ENCODE results near the gene ZNF682.
"Not testable (repeated sequence)": the region's sequence is repeated elsewhere in the genome, so short reads cannot be mapped to it uniquely, and the experiment has no call there.

The ZNF682 gene

GRCh38 chr19:20039203-20039723 lies at the start of gene ZNF682:
Gene ZNF682 (minus strand): TSS chr19:20039505. CDS start chr19:20039345, 160 bp downstream.
- peak; percentile 92 for DNase-seq

GRCh38 chr19:20082876-20083275 lies 43.6 kb upstream of the ZNF682 start:
- not testable (repeated sequence) for DNase-seq

GRCh38 chr19:20082232-20082833 lies 43.0 kb upstream of the ZNF682 start:
- DNase-seq, result not testable (repeated sequence)

- DNase-seq, result no peak
Measured at GRCh38 chr19:20080656-20081055, 41.4 kb upstream of the ZNF682 start.

GRCh38 chr19:20079476-20079875 lies 40.2 kb upstream of the ZNF682 start:
- DNase-seq, result no peak

- DNase-seq, result no peak
Measured at GRCh38 chr19:20078581-20079031, 39.3 kb upstream of the ZNF682 start.

GRCh38 chr19:20077791-20078463 lies 38.6 kb upstream of the ZNF682 start, which contains the start of gene ZNF90:
Gene ZNF90 (plus strand): TSS chr19:20078000. CDS start chr19:20078133, 133 bp downstream.
- peak; percentile 86 for DNase-seq

GRCh38 chr19:20072936-20073335 lies 33.6 kb upstream of the ZNF682 start:
- no peak for DNase-seq

GRCh38 chr19:20070691-20071090 lies 31.4 kb upstream of the ZNF682 start:
- DNase-seq, result no peak

GRCh38 chr19:20068559-20068958 lies 29.3 kb upstream of the ZNF682 start:
- not testable (repeated sequence) for DNase-seq

GRCh38 chr19:20067943-20068342 lies 28.6 kb upstream of the ZNF682 start:
- no peak for DNase-seq

- no peak for DNase-seq
Measured at GRCh38 chr19:20066861-20067260, 27.6 kb upstream of the ZNF682 start.

GRCh38 chr19:20060282-20060681 lies 21.0 kb upstream of the ZNF682 start:
- no peak for DNase-seq

GRCh38 chr19:20058738-20059137 lies 19.4 kb upstream of the ZNF682 start:
- DNase-seq, result not testable (repeated sequence)

GRCh38 chr19:20051841-20052768 lies 12.8 kb upstream of the ZNF682 start:
- DNase-seq, result peak; percentile 86

- not testable (repeated sequence) for DNase-seq
Measured at GRCh38 chr19:20045742-20046141, 6.4 kb upstream of the ZNF682 start.

GRCh38 chr19:20044663-20045062 lies 5.4 kb upstream of the ZNF682 start:
- DNase-seq, result no peak

GRCh38 chr19:20038358-20039202 lies 725 bp downstream of the ZNF682 start:
- no peak for DNase-seq

GRCh38 chr19:20035935-20036334 lies 3.4 kb downstream of the ZNF682 start:
- DNase-seq, result no peak

- DNase-seq, result no peak
Measured at GRCh38 chr19:20028611-20029010, 10.7 kb downstream of the ZNF682 start.

GRCh38 chr19:20005741-20006140 lies 33.6 kb downstream of the ZNF682 start:
- no peak for DNase-seq

GRCh38 chr19:19997656-19998268 lies 41.5 kb downstream of the ZNF682 start:
- DNase-seq, result no peak

Data from amniotic stem cell (primary cell).